HG03342 (cell line): ENCODE measurements around the gene ZIC2.

Source experiments
- ATAC-seq: cut with Tn5 transposase; IDR thresholded peaks from one replicate; pipeline ENCODE4 v1.9.1; 2021; ENCODE audit warnings: mild to moderate bottlenecking, moderate library complexity; ENCODE audit not compliant: unreplicated experiment

The ZIC2 gene

GRCh38 chr13:99959540-99960230 is 21.9 kb upstream of the ZIC2 start:
- no peak for ATAC-seq

- ATAC-seq = no peak
Measured at GRCh38 chr13:99960663-99961311, 20.8 kb upstream of the ZIC2 start.

DNA sequence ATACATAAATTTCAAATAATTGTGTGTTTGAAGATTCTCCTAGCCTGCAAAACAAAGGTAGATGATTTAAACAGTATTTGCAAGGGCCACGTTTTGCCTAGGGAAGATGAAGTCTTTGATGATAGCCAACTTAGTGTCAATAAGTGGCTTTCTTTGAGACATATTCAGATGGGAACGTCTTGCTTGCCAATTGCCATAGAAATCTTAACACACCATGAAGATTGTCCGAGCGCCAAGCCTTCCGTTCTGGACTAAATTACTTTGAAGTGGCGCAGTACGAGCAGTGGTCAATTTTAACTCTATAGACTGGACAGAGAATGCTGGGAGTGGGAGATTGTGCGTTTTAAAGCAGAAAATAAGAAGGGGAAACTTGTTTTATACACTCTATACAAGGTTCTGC is 19.9 kb upstream of the ZIC2 start:
- ATAC-seq = no peak

GRCh38 chr13:99962242-99962641 is 19.3 kb upstream of the ZIC2 start:
- no peak for ATAC-seq

- ATAC-seq = no peak
Measured at GRCh38 chr13:99963816-99964339, 17.7 kb upstream of the ZIC2 start.

DNA sequence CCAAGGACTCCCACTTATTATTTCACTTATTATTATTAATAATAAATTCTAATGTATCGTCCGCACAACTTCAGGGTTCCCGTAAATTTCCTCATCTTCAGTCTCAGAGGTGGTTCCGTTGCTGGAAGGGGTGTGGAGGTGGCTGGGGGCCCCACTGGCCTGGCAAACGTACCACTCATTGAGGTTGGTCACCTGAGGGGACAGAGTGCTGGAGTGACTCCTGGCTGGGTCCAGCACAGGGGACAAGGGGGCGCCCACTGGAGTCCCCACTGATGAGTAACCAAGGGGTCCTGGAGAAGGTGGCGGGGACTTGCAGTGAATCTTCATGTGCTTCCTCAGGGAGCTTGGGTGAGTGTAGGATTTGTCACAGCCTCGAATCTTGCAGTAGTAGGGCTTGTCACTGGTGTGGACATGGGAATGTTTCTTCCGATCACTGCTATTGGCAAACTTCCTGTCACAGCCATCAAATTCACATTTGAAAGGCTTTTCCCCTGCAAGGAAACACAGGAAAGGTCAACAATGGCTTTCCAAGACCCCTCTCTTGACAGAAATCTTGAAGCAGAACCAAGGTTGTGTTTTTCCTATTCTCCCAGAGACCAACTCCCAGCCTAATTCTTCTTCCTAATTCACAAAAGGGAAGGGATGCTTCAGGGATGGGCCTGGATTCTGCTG is 16.1 kb upstream of the ZIC2 start:
- no peak for ATAC-seq

DNA sequence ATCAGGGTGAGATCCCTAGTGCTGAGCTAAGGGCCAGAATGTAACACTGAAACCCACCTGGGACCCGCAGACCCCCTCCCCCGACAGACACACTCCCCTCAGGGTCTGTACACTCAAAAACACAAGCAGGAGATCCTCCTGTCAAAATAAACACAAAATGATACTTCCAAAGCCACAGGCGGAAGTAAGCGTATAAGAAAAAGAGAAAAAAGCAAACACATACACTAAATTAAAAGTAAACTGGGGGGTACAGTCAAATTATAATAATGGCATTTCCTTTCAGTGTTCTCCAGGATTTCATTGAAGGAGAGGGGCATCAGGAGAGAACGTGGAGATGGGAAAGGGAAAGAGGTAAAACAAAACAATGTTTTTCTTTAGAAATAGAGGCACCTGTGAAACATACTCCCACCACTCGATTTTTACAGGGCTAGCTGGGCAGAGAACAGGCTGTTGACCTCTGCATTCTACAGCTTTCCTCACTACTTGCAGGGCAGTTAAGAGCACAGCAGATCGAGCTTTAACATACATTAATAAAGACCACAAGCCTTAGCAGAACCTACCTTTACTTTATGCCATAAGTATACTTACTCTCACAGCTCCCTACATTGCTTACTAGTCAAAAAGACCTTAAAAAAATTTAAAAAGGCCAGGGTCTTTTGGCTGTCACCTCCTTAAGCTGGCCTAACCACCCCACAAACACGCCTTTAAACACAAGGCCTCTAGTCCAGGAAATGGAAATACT is 15.3 kb upstream of the ZIC2 start:
- ATAC-seq = no peak

GRCh38 chr13:99967498-99967868 is 14.1 kb upstream of the ZIC2 start:
- ATAC-seq = no peak

DNA sequence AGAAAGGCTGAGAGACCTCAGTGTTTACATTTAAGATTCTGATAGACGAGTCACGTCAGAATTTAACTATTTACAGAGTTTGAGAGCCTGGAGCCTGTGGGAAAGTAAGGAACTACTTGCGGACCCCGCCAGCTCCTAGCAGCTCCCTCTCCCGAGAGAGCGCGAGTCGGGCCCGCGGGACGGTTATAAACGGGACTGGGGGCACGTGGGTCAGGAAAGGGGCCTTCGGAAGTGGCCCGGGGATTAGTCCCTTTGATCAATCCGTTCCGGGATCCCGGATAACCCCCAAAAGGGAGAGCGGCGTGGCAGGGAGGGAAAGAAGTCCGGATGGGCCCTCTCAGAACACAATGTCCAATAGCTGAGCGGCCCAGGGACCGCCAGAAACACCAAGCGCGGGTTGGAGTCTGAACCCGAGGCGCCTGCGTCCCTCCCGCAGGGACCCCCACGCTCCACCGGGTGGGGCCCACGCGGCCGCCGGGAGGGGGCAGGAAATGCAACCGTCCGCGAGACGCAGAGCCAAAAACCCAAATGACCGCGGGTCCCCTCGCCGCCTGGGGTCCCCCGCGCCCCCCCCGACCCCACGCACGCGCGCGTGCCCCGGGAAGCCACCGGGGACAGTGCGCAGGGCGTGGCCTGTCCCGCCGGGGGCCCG is 13.6 kb upstream of the ZIC2 start:
- ATAC-seq = no peak

GRCh38 chr13:99968521-99969452 is 12.8 kb upstream of the ZIC2 start:
- ATAC-seq = no peak

DNA sequence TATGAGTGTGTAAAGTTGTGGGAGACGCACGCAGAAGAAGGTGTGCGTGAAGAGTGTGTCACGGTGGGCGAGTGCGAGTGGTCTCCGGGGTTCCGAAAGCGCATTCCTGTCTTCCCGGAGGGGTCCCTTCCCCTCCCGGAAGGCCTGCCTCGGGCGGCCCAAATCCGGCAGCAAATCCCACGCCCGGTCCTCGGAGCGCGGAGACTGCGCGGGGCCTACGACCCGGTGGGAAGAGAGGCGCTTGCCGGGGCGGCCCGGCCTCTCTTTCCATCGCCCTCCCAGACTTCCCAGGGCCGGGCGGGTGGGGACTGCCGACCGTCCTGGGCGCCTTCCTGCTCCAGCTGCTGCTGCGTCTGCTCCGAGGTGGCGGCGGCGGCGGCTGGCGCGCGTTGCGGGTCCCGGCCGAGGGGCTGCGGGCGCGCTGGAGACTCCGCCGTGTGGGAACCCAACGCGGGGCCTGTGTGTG is 12.1 kb upstream of the ZIC2 start:
- no peak for ATAC-seq

- ATAC-seq = no peak
Measured at GRCh38 chr13:99969919-99970650, 11.5 kb upstream of the ZIC2 start.

DNA sequence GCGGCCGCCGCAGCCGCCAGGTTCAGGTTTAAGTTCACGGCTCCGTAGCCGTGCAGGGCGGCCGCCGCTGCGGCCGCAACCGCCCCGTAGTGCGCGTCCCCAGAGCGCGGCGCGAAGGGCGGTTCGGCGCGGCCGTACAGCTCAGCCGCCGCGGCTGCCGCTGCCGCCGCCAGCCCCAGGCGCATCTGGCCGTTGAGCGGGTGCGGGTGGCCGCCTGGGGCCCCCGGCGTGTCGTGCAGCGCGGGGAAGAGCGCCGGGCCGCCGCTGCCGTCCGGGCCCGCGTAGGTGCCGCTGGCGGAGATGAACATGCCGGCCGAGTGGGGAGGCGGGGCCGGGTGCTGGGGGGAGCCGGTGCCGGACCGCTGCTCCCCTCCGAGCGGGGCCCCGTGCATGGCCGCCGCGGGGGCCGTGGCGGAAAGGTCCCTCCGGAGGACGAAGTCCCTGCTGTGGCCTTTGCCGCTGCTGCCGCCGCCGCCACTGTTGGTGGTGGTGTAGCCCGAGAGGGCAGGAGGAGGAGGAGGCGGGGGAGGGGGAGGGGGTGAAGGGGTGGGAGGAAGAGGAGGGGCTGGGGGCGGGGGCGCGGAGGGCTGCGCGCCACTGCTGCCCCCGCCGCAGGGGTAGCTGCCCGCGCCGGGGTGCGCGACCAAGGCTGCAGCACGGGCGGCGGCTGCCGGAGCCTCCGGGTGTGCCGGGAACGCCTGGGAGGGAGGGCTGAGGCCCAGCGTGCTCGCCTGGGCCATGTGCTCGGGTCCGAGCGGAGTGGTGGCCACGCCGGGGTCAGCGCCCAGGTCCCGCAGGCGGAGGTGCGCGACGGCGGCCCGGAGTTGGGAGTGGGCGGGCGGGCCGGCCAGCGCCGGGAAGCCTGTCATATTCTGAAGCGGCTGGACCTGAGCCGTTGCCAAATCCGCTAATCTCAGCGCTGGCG is 10.7 kb upstream of the ZIC2 start:
- no peak for ATAC-seq

DNA sequence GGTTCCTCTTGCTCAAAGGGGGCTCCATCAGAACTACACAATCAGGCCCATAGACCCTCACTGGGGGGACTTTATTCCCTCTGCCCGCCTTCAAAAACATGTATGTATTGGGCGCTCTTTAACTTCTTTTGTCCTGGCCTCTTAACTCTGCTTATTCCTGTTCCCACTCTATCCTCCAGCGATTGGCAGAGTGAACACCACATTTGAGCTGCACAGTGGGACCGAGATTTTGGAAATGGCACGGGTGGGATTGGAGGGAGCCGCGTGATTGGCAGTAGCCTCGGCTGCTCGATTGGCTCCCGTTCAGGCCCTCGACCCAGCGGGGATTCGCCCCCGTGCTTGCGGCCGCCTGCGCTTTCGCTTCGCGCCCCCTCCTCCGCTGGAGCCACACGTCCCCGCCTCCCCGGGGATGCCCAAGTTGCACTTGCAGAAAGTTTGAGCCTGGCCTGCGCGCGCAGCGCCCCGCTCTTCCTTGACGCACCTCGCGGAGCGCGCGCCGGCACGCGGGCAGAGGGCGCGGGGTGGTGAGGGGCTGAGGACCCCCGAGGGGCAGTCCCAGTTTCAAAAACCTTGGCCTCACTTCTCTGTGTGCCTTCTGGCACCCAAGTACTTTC is 9.9 kb upstream of the ZIC2 start, which contains the start of gene ZIC5:
ZIC5 (minus strand) TSS at position 192 of the 614 bp plus-strand sequence; CDS start at position 28, 164 bp downstream.
- ATAC-seq = no peak

DNA sequence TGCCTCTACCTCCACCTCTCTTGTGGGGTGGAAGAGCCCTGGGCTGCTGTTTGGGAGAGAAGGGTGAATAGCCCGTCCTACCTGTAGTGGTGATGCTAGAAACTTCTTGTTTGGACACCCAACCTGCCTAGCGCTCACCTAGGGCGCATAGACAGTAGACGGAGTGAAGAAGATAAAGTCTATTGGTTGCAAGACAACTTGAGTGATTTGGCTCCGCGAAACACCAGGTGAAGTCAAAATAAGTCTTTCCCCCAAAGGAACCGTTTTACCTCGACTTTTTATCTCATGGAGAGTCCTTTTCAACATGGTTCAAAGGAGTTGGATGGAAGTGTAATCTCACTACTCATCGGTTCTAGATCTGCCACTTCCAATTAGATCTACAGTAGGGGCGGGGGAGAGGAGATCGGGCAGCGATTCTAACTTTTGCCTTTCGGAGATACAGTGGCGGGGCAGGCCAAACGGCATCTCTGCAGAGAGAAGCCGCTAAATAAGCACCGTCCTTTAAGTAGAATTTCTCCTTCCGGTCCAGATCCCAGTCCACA is 9.3 kb upstream of the ZIC2 start:
- no peak for ATAC-seq

DNA sequence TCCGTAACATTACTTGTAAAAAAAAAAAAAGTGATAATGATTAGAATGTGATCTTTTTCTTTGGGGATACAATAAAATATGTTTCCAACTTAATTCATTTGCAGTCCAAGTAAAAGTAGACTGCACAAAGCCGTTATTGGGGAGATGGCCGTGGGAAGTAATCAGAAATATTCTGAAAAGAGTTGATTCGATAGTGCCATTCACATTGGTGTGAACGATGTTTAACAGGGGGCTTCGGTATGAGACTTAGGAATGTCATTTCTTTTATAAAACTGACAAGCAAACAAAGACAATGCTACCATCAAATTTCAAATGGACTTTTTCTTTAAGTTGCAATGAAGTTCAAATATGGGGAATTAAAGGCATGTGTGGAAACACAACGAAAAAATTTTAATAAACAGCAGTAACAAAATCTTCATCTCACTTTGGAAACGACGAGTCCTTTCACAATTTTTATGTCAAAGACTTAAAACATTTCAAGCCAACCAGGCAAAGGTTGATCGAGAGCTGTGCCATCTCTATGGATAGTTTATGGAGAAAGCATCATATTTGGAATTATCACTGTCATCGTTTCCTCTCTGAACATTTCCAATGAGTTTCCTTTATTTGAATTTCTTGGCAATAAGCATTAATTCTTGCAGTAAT is 8.3 kb upstream of the ZIC2 start:
- ATAC-seq = no peak

GRCh38 chr13:99973808-99974185 is 7.8 kb upstream of the ZIC2 start:
- ATAC-seq = no peak
